ENCODE results near the gene COX6B2. TPM values are rescaled to one million over a fixed set of nuclear protein-coding genes. Genes with fewer than 3 reads are reported as not detected.

COX6B2 gene
- total and polyA plus RNA-seq, 2 of the 13 experiments (the other 11 are each of a cell fraction or from before 2014, with no cell fraction given), result 0.21 TPM; not detected in 1

DNA sequence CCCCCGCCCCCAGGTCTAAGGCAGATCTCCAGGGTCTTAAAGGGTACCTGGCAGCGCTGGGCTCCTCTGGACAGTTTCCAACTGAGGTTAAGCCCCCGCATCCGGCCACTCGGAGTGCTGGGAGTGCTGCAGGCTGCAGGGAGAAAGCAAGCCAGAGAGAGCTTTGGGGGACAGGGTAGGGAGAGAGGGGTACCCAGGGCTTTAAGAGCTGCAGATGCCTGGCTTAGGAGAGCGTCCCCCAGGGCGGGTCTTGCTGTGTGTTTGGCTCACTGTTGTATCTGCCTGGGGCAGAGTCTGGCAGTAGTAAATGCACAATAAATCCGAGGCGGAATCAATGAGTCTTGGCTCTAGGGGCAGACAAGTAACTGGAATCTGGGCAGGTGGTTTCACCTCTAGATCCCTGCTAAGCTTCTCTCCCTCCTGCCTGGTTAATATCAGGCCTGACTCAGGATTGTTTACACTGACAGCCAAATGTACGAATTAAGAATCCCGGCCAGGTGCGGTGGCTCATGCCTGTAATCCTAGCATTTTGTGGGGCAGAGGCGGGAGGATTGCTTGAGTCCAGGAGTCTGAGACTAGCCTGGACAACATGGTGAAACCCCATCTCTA lies 798 bp upstream of the COX6B2 start:
- no peak overlapping the region for H3K4me2 ChIP-seq (ENCODE audit: low read depth, low read length)
- 16% methylated on average over 5 of the region's 13 CpGs for WGBS (ENCODE audit: low lambda C conversion rate)
- ATAC-seq, result no peak
- no peak overlapping the region for H3K4me3 ChIP-seq (replicated peaks in 1 of 3; ENCODE audit: insufficient read depth in 1 of 3, low read depth in 2 of 3, low read length in 3 of 3)
- BruUV-seq (replicated peaks), result no TSS peak
- H3K79me2 ChIP-seq (ENCODE audit: insufficient read depth, low read length), result no peaks in the 10 kb centered on the region
- 0 out of 2 replicates have a peak, but pooled peaks cover 4% of the 10 kb centered on the region for H4K20me1 ChIP-seq (ENCODE audit: insufficient read depth, low read length)
- intact Hi-C loops (cut with micrococcal nuclease; ENCODE audit: unreplicated experiment) (no loop called here), in situ Hi-C loops (cut with HindIII; ENCODE audit: extremely low pct_ligation_motif_present, low pct_unique_long_range_greater_than_20kb) (no loop called here)
- no peak for FAIRE-seq
- H2AFZ ChIP-seq (ENCODE audit: low read length), result no peak overlapping the region
- no peak for DNase-seq (ENCODE audit: low spot score)
- TF ChIP-seq HCFC1 (IDR thresholded peaks at IDR 0.05; ENCODE audit: low read depth, low read length), result no peak
- TF ChIP-seq, protein P1, sequence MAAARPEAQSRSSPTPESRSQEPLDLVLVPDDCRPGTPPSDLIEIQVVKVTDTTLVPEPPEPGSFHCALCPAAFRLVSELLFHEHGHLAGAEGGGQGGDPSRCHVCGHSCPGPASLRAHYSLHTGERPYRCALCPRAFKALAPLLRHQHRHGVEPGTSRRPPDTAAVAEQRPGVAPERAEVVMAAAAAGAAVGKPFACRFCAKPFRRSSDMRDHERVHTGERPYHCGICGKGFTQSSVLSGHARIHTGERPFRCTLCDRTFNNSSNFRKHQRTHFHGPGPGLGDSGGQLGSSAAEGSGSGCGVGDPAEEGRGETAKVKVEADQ (CRISPR knock-in tag; IDR thresholded peaks at IDR 0.05; ENCODE audit: borderline replicate concordance), result no peak
- no peak for TF ChIP-seq ZNF160 (CRISPR knock-in tag; IDR thresholded peaks at IDR 0.05)
- TF ChIP-seq ZMAT3 (CRISPR knock-in tag; conservative IDR thresholded peaks at IDR 0.05), result no peak
- TF ChIP-seq, protein P2, sequence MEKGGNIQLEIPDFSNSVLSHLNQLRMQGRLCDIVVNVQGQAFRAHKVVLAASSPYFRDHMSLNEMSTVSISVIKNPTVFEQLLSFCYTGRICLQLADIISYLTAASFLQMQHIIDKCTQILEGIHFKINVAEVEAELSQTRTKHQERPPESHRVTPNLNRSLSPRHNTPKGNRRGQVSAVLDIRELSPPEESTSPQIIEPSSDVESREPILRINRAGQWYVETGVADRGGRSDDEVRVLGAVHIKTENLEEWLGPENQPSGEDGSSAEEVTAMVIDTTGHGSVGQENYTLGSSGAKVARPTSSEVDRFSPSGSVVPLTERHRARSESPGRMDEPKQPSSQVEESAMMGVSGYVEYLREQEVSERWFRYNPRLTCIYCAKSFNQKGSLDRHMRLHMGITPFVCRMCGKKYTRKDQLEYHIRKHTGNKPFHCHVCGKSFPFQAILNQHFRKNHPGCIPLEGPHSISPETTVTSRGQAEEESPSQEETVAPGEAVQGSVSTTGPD (CRISPR knock-in tag; IDR thresholded peaks at IDR 0.05), result no peak
- TF ChIP-seq, protein P3, sequence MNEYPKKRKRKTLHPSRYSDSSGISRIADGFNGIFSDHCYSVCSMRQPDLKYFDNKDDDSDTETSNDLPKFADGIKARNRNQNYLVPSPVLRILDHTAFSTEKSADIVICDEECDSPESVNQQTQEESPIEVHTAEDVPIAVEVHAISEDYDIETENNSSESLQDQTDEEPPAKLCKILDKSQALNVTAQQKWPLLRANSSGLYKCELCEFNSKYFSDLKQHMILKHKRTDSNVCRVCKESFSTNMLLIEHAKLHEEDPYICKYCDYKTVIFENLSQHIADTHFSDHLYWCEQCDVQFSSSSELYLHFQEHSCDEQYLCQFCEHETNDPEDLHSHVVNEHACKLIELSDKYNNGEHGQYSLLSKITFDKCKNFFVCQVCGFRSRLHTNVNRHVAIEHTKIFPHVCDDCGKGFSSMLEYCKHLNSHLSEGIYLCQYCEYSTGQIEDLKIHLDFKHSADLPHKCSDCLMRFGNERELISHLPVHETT (CRISPR knock-in tag; conservative IDR thresholded peaks at IDR 0.05), result no peak
- no peak for TF ChIP-seq MEF2D (CRISPR knock-in tag; IDR thresholded peaks at IDR 0.05)
- no peak for TF ChIP-seq KMT2A (CRISPR knock-in tag; IDR thresholded peaks at IDR 0.05)
- TF ChIP-seq TCF12 (IDR thresholded peaks at IDR 0.05), result no peak
- TF ChIP-seq TCF12 (CRISPR knock-in tag; IDR thresholded peaks at IDR 0.05), result no peak
- TF ChIP-seq TGIF2 (CRISPR knock-in tag; IDR thresholded peaks at IDR 0.05), result no peak
- no peak for TF ChIP-seq IKZF1 (IDR thresholded peaks at IDR 0.05)
- TF ChIP-seq ZNF709 (CRISPR knock-in tag; IDR thresholded peaks at IDR 0.05), result no peak
- no peak for TF ChIP-seq ZNF331 (CRISPR knock-in tag; IDR thresholded peaks at IDR 0.05)
- no peak for TF ChIP-seq PHB2 (IDR thresholded peaks at IDR 0.05; ENCODE audit: partially characterized antibody)
- no peak for TF ChIP-seq TSC22D2 (CRISPR knock-in tag; IDR thresholded peaks at IDR 0.05; ENCODE audit: borderline replicate concordance)
- TF ChIP-seq ZNF251 (CRISPR knock-in tag; IDR thresholded peaks at IDR 0.05), result no peak
- no peak for TF ChIP-seq SIN3B (IDR thresholded peaks at IDR 0.05; ENCODE audit: low read length)
- no peak for TF ChIP-seq PATZ1 (CRISPR knock-in tag; IDR thresholded peaks at IDR 0.05)
- no peak for TF ChIP-seq ZSCAN21 (CRISPR knock-in tag; IDR thresholded peaks at IDR 0.05; ENCODE audit: borderline replicate concordance)
- TF ChIP-seq, protein P4, sequence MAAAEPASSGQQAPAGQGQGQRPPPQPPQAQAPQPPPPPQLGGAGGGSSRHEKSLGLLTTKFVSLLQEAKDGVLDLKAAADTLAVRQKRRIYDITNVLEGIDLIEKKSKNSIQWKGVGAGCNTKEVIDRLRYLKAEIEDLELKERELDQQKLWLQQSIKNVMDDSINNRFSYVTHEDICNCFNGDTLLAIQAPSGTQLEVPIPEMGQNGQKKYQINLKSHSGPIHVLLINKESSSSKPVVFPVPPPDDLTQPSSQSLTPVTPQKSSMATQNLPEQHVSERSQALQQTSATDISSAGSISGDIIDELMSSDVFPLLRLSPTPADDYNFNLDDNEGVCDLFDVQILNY (CRISPR knock-in tag; conservative IDR thresholded peaks at IDR 0.05), result no peak
- no peak overlapping the region for H3K27ac ChIP-seq (ENCODE audit: extremely low read length, insufficient read depth, low read length)
- ChIA-PET POLR2A (no interaction called here), CTCF (ENCODE audit: low intra/inter-chr PET ratio, low total read pairs) (no interaction called here)
- H3K9me3 ChIP-seq (ENCODE audit: low read length), result no peaks in the 10 kb centered on the region
- H3K9ac ChIP-seq (ENCODE audit: insufficient read depth, low read depth, low read length), result no peak overlapping the region
- H3K36me3 ChIP-seq (replicated peaks in 1 of 2; ENCODE audit: control insufficient read depth in 1 of 2, insufficient read depth in 2 of 2, low read length in 2 of 2), result no peaks in the 10 kb centered on the region
- H3K27me3 ChIP-seq (ENCODE audit: control insufficient read depth in 1 of 2, insufficient read depth in 2 of 2, low read length in 2 of 2), result peaks cover 10 to 66% of the 10 kb centered on the region in 2 experiments; a peak in 4 of 5 replicates
- H3K4me1 ChIP-seq (ENCODE audit: insufficient read depth, low read length), result peaks cover 19% of the 10 kb centered on the region

Measured in HepG2 (cell line).